Measurements from ENCODE around the gene ABCC8.

The ABCC8 gene

GRCh38 chr11:17475666-17476316 lies 854 bp downstream of the ABCC8 start:
- no peak overlapping the region for H3K4me3 ChIP-seq (ENCODE audit: low read depth, low read length)
- TF ChIP-seq, protein P1, sequence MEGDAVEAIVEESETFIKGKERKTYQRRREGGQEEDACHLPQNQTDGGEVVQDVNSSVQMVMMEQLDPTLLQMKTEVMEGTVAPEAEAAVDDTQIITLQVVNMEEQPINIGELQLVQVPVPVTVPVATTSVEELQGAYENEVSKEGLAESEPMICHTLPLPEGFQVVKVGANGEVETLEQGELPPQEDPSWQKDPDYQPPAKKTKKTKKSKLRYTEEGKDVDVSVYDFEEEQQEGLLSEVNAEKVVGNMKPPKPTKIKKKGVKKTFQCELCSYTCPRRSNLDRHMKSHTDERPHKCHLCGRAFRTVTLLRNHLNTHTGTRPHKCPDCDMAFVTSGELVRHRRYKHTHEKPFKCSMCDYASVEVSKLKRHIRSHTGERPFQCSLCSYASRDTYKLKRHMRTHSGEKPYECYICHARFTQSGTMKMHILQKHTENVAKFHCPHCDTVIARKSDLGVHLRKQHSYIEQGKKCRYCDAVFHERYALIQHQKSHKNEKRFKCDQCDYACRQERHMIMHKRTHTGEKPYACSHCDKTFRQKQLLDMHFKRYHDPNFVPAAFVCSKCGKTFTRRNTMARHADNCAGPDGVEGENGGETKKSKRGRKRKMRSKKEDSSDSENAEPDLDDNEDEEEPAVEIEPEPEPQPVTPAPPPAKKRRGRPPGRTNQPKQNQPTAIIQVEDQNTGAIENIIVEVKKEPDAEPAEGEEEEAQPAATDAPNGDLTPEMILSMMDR (IDR thresholded peaks at IDR 0.05; ENCODE audit: low read depth, low read length) = no peak

GRCh38 chr11:17473071-17473744 lies 3.4 kb downstream of the ABCC8 start:
- TF ChIP-seq, protein P1 (IDR thresholded peaks at IDR 0.05; ENCODE audit: low read depth, low read length) = no peak
- H3K4me3 ChIP-seq (ENCODE audit: low read depth, low read length) = no peak overlapping the region

- no peak overlapping the region for H3K4me3 ChIP-seq (ENCODE audit: low read depth, low read length)
- TF ChIP-seq, protein P1 (IDR thresholded peaks at IDR 0.05; ENCODE audit: low read depth, low read length) = no peak
These were observed 4.2 kb downstream of the ABCC8 start for GRCh38 chr11:17472467-17472866.

- H3K4me3 ChIP-seq (ENCODE audit: low read depth, low read length) = no peak overlapping the region
- TF ChIP-seq, protein P1 (IDR thresholded peaks at IDR 0.05; ENCODE audit: low read depth, low read length) = no peak
These were observed 5.1 kb downstream of the ABCC8 start for GRCh38 chr11:17471501-17471900.

- no peak overlapping the region for H3K4me3 ChIP-seq (ENCODE audit: low read depth, low read length)
- TF ChIP-seq, protein P1 (IDR thresholded peaks at IDR 0.05; ENCODE audit: low read depth, low read length) = no peak
These were observed 6.6 kb downstream of the ABCC8 start for GRCh38 chr11:17469998-17470397.

GRCh38 chr11:17468122-17468521 lies 8.5 kb downstream of the ABCC8 start:
- no peak overlapping the region for H3K4me3 ChIP-seq (ENCODE audit: low read depth, low read length)
- TF ChIP-seq, protein P1 (IDR thresholded peaks at IDR 0.05; ENCODE audit: low read depth, low read length) = no peak

DNA sequence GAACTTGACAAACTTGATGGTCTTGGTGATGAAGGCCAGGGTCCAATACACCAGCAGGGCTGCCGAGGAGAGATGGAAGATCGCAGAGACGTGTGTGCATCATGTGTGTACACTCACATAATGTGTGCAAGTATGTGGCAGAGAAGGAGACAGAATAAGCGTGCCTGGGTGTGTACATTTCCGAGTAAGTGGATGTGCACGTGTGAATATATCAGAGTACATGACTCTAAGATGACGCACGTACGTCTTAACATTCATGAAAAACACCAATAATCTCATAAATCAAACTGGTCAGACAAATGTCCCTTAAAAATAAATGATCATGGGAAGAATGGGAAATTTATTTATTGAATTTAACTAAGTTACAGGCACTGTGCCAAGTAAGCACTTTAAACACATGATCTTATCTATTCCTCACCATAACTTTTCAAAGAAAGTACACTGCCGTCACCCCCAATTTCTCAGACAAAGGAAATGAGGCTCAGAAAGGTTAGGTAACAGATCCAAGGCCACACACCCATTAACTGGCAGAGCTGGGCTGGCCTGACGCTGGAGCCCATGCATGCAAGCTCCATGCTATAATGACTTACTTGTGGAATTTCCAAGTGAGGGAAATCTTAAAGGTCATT lies 13.0 kb downstream of the ABCC8 start:
- no peak overlapping the region for H3K4me3 ChIP-seq (ENCODE audit: low read depth, low read length)
- TF ChIP-seq, protein P1 (IDR thresholded peaks at IDR 0.05; ENCODE audit: low read depth, low read length) = no peak
